SK-N-SH (cell line): ENCODE results near the gene CIDEC. TPM values are rescaled to one million over a fixed set of nuclear protein-coding genes. Genes with fewer than 3 reads are reported as not detected.

Experiments
- CTCF ChIA-PET: fragments of 300-600, 350-600 bp; formaldehyde crosslinking; extraction: SDS; loops from one replicate; lab custom pipeline; 2021; lab: Yijun Ruan, JAX
- POLR2A ChIA-PET: fragments of 350-600 bp; sonication (Branson Sonifier 250); formaldehyde crosslinking; extraction: SDS; loops from one replicate; lab custom pipeline; 2020; ENCODE audit warnings: antibody characterized with exemption, inconsistent platforms; lab: Yijun Ruan, JAX
- DNase-seq: peaks from one replicate; pipeline ENCODE4 v3.0.0; 2012
- H2AFZ ChIP-seq: fragments of 200-600 bp; sonication (generic); 2 replicates; pipeline ENCODE4 v1.8.1; 2016; ENCODE audit warnings: antibody characterized with exemption, mild to moderate bottlenecking, low read depth
- H3F3A ChIP-seq: fragments of 200-600 bp; sonication (generic); replicated peaks from 2 replicates; pipeline ENCODE3; 2016; ENCODE audit warnings: antibody characterized with exemption, mild to moderate bottlenecking; ENCODE audit not compliant: insufficient read depth
- H3K27ac ChIP-seq, 2 experiments: fragments of 200-500 bp in 1 of 2; fragments of 200-600 bp in 1 of 2; sonication (Bioruptor generic) in 1 of 2; sonication (generic), shearing (Covaris generic) in 1 of 2; 2 replicates each; pipeline versions ENCODE4 v1.5.1 to v1.6.1; 2014 to 2016; ENCODE audit warnings: low read depth in 2 of 2, inconsistent platforms in 1 of 2, low read length in 1 of 2, mild to moderate bottlenecking in 1 of 2, mixed read lengths in 1 of 2
- H3K27me3 ChIP-seq: fragments of 200-600 bp; sonication (generic), shearing (Covaris generic); 2 replicates; pipeline ENCODE4 v1.6.1; 2016; ENCODE audit warnings: mixed run types; ENCODE audit not compliant: insufficient read depth
- H3K36me3 ChIP-seq, 2 experiments: fragments of 200-500 bp in 1 of 2; fragments of 200-600 bp in 1 of 2; sonication (Bioruptor generic) in 1 of 2; sonication (generic) in 1 of 2; replicated peaks in 1 of 2; 2 replicates each; pipeline versions ENCODE3 to v1.5.1; 2014 to 2016; ENCODE audit warnings: low read length in 1 of 2, mild to moderate bottlenecking in 1 of 2; ENCODE audit not compliant: insufficient read depth in 2 of 2, control insufficient read depth in 1 of 2
- H3K4me1 ChIP-seq, 2 experiments: fragments of 200-500 bp in 1 of 2; fragments of 200-600 bp in 1 of 2; sonication (Bioruptor generic) in 1 of 2; sonication (generic), shearing (Covaris generic) in 1 of 2; 2 replicates each; pipeline versions ENCODE4 v1.5.1 to v1.6.1; 2014 to 2016; ENCODE audit warnings: low read depth in 1 of 2, low read length in 1 of 2, mixed run types in 1 of 2; ENCODE audit not compliant: insufficient read depth in 2 of 2, control insufficient read depth in 1 of 2
- H3K4me2 ChIP-seq: fragments of 200-600 bp; sonication (generic), shearing (Covaris generic); 2 replicates; pipeline ENCODE4 v1.6.1; 2017; ENCODE audit warnings: mixed run types
- H3K4me3 ChIP-seq, 2 experiments: fragments of 200-500 bp in 1 of 2; fragments of 200-600 bp in 1 of 2; sonication (Bioruptor generic) in 1 of 2; sonication (generic), shearing (Covaris generic) in 1 of 2; 2 replicates each; pipeline versions ENCODE4 v1.5.1 to v1.8.1; 2014 to 2016; ENCODE audit warnings: low read depth in 2 of 2, inconsistent platforms in 1 of 2, low read length in 1 of 2, mild to moderate bottlenecking in 1 of 2, mixed read lengths in 1 of 2, moderate library complexity in 1 of 2
- H3K79me2 ChIP-seq: fragments of 200-600 bp; sonication (generic); 2 replicates; pipeline ENCODE4 v1.8.1; 2017; ENCODE audit warnings: mild to moderate bottlenecking; ENCODE audit not compliant: insufficient read depth
- H3K9ac ChIP-seq: fragments of 200-600 bp; sonication (generic); 2 replicates; pipeline ENCODE4 v1.6.1; 2017; ENCODE audit warnings: mixed run types
- H3K9me2 ChIP-seq: fragments of 200-600 bp; sonication (generic); 2 replicates; pipeline ENCODE4 v1.6.1; 2017; ENCODE audit warnings: mixed run types
- H3K9me3 ChIP-seq: fragments of 200-600 bp; sonication (generic); 2 replicates; pipeline ENCODE4 v1.6.1; 2017; ENCODE audit warnings: mixed run types, mild to moderate bottlenecking, moderate library complexity
- H4K20me1 ChIP-seq: fragments of 200-600 bp; sonication (generic); 2 replicates; pipeline ENCODE4 v1.6.1; 2017; ENCODE audit warnings: mild to moderate bottlenecking, mixed run types; ENCODE audit not compliant: insufficient read depth
- CHD2 ChIP-seq: fragments of 150-350 bp; IDR thresholded peaks from 2 replicates; pipeline ENCODE4 v1.6.1; 2018; ENCODE audit warnings: low read length; ENCODE audit not compliant: partially characterized antibody
- FOXM1 ChIP-seq: IDR thresholded peaks from 2 replicates; pipeline ENCODE4 v1.4.0; 2012; ENCODE audit warnings: low read depth, mild to moderate bottlenecking
- GATA2 ChIP-seq: sonication (generic); formaldehyde crosslinking; IDR thresholded peaks from 2 replicates; pipeline ENCODE4 v1.5.0; 2020; ENCODE audit warnings: mild to moderate bottlenecking, missing genetic modification reagents
- MAX ChIP-seq: IDR thresholded peaks from 2 replicates; pipeline ENCODE4 v1.4.0; 2012; ENCODE audit warnings: low read depth
- MEF2A ChIP-seq: IDR thresholded peaks from 2 replicates; pipeline ENCODE4 v1.4.0; 2012; ENCODE audit warnings: low read depth, borderline replicate concordance
- MXI1 ChIP-seq: IDR thresholded peaks from 2 replicates; pipeline ENCODE4 v1.6.1; 2012; ENCODE audit warnings: mild to moderate bottlenecking, low read depth, low read length, improper control_type of control experiment
- NRF1 ChIP-seq: IDR thresholded peaks from 2 replicates; pipeline ENCODE4 v1.6.1; 2012; ENCODE audit warnings: low read depth, mild to moderate bottlenecking, low read length
- RCOR1 ChIP-seq: fragments of 150-350 bp; IDR thresholded peaks from 2 replicates; pipeline ENCODE4 v1.6.1; 2017; ENCODE audit warnings: antibody characterized with exemption, low read length
- SIN3A ChIP-seq: IDR thresholded peaks from 2 replicates; pipeline ENCODE4 v1.6.1; 2012; ENCODE audit warnings: low read depth, mild to moderate bottlenecking, low read length, moderate library complexity, borderline replicate concordance
- SMC3 ChIP-seq: IDR thresholded peaks from 2 replicates; pipeline ENCODE4 v1.6.1; 2012; ENCODE audit warnings: low read depth, low read length, improper control_type of control experiment
- TAF1 ChIP-seq: IDR thresholded peaks from 2 replicates; pipeline ENCODE4 v1.6.1; 2012; ENCODE audit warnings: low read depth, mild to moderate bottlenecking, low read length, moderate library complexity, borderline replicate concordance
- TCF12 ChIP-seq: IDR thresholded peaks from 2 replicates; pipeline ENCODE4 v1.4.0; 2012
- TEAD4 ChIP-seq: IDR thresholded peaks from 2 replicates; pipeline ENCODE4 v1.4.0; 2012; ENCODE audit warnings: mild to moderate bottlenecking, borderline replicate concordance; ENCODE audit not compliant: insufficient read depth
- YY1 ChIP-seq: IDR thresholded peaks from 2 replicates; pipeline ENCODE4 v1.4.0; 2012; ENCODE audit warnings: low read depth, mild to moderate bottlenecking
- WGBS: methylation state at CpG from one replicate; pipeline ENCODE4 v1.1.6; 2017; ENCODE audit warnings: low lambda C conversion rate; 5-methylcytosine and 5-hydroxymethylcytosine counted together
- polyA plus RNA-seq, 3 experiments: library from polyadenylated mRNA; depleted of rRNA; stranded (reverse); fragments of >200 nt; gene quantifications; 2 replicates each; pipeline ENCODE4 v1.2.3, GENCODE V29; 2012
- TF ChIP-seq, protein P1 (sequence below): IDR thresholded peaks from 2 replicates; pipeline ENCODE4; 2012
- TF ChIP-seq, protein P2 (sequence below): IDR thresholded peaks from 2 replicates; pipeline ENCODE4 v1.4.0; 2012; ENCODE audit warnings: low read depth, borderline replicate concordance
- TF ChIP-seq, protein P3 (sequence below): IDR thresholded peaks from 2 replicates; pipeline ENCODE4 v1.6.1; 2012; ENCODE audit warnings: mild to moderate bottlenecking, low read depth, low read length, moderate library complexity

CIDEC gene
- polyA plus RNA-seq, 1 of the 3 experiments (the other 2 are of a cell fraction), result not detected

- no peak for DNase-seq
- peak overlapping the region; percentile 98 for H2AFZ ChIP-seq
- peaks cover 7% of the 10 kb centered on the region; the same call in 1 of the 2 replicates for H4K20me1 ChIP-seq
- peak overlapping the region; percentile 75 for H3K4me2 ChIP-seq
- peaks cover 3 to 9% of the 10 kb centered on the region in 2 experiments; a peak in 2 of 4 replicates for H3K4me1 ChIP-seq
- no peaks in the 10 kb centered on the region for H3K9me3 ChIP-seq
- peak overlapping the region; percentile 78 to 90 for H3K27ac ChIP-seq
- H3K79me2 ChIP-seq, result peaks cover 48% of the 10 kb centered on the region
- ChIA-PET POLR2A (interaction anchor here (0.6 to 2.0 kb wide), 6 partner anchors 9 to 47 kb away, joined by 3 to 11 read pairs (median 3); partner anchors contain the start of gene CRELD1), CTCF (interaction anchor here (1.0 to 1.4 kb wide), 4 partner anchors 10 to 55 kb away, joined by 3 to 4 read pairs (median 4); no protein-coding TSS in a partner anchor)
- H3K4me3 ChIP-seq, result peak overlapping the region; percentile 81 to 84
- H3K9me2 ChIP-seq, result no peaks in the 10 kb centered on the region
- WGBS, result 8% methylated on average over 12 of the region's 12 CpGs
- no peaks in the 10 kb centered on the region for H3K27me3 ChIP-seq
- peaks cover 27% of the 10 kb centered on the region for H3F3A ChIP-seq
- no peak for TF ChIP-seq TCF12
- 0 out of 2 replicates have a peak, but pooled peaks have one; percentile 2 for TF ChIP-seq SIN3A
- peaks cover 23 to 25% of the 10 kb centered on the region in 2 experiments for H3K36me3 ChIP-seq
- peak overlapping the region; percentile 95 for H3K9ac ChIP-seq
Measured at GRCh38 chr3:9891072-9891622, 11.1 kb upstream of the CIDEC start.

DNA sequence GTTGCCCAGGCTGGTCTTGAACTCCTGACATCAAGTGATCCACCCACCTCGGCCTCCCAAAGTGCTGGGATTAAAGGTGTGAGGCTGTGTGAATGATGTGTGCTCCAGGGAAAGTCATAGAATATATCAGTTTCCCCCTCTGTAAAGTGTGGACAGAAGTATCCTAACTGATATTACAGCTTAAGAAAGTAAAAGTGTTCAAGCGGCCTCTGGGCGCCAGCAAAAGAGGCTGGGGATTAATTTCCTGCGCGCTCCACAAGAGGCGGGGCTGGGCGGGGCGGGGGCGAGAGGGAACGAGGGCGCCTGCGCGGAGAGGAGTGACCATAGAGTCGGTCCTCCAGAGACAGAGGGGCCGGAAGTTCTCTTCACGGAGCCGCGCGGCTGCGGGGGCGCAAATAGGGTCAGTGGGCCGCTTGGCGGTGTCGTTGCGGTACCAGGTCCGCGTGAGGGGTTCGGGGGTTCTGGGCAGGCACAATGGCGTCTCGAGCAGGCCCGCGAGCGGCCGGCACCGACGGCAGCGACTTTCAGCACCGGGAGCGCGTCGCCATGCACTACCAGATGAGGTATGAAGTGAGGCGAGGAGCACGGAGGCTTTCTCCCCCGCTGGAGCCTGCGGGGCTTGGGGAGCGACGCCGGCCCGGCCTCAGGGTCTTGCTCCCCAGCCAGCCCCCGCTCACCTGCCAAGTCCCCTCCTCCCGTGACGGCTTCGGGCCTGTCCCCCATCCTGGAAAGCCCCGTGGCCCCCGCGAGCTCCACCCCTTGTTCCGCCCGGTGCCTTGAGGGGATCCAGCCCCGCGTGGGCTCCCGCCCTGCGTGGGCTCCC is 10.4 kb upstream of the CIDEC start, which contains the start of gene JAGN1:
Gene JAGN1, plus strand, starts transcription at position 362 of the 823 bp plus-strand sequence. Its CDS starts 113 bp downstream, at position 475.
- H3K9me2 ChIP-seq, result no peaks in the 10 kb centered on the region
- H3K9me3 ChIP-seq, result no peaks in the 10 kb centered on the region
- peak within 1 kb of the TSS; percentile 75 for H3K4me2 ChIP-seq
- H3K27ac ChIP-seq, result peak within 1 kb of the TSS; percentile 78 to 90
- H4K20me1 ChIP-seq, result peaks cover 7% of the 10 kb centered on the region; the same call in 1 of the 2 replicates
- peaks cover 21 to 23% of the 10 kb centered on the region in 2 experiments for H3K36me3 ChIP-seq
- no peaks in the 10 kb centered on the region for H3K27me3 ChIP-seq
- CTCF ChIA-PET, result interaction anchor here (1.1 to 1.4 kb wide), 4 partner anchors 11 to 42 kb away, joined by 3 to 4 read pairs (median 4); no protein-coding TSS in a partner anchor
- peaks cover 27% of the 10 kb centered on the region for H3F3A ChIP-seq
- peaks cover 3 to 9% of the 10 kb centered on the region in 2 experiments; a peak in 2 of 4 replicates for H3K4me1 ChIP-seq
- under 1% methylated on average over 21 of the region's 62 CpGs for WGBS
- peak within 1 kb of the TSS; percentile 98 for H2AFZ ChIP-seq
- peak within 1 kb of the TSS; percentile 95 for H3K9ac ChIP-seq
- peak within 1 kb of the TSS; percentile 81 to 84 for H3K4me3 ChIP-seq
- POLR2A ChIA-PET, result interaction anchor here (0.6 to 2.0 kb wide), 5 partner anchors 20 to 269 kb away, joined by 3 to 11 read pairs (median 3); partner anchors contain the start of gene CRELD1
- peak; percentile 97 for DNase-seq
- peaks cover 43% of the 10 kb centered on the region for H3K79me2 ChIP-seq
- TF ChIP-seq MEF2A, result no peak
- TF ChIP-seq, protein P1, sequence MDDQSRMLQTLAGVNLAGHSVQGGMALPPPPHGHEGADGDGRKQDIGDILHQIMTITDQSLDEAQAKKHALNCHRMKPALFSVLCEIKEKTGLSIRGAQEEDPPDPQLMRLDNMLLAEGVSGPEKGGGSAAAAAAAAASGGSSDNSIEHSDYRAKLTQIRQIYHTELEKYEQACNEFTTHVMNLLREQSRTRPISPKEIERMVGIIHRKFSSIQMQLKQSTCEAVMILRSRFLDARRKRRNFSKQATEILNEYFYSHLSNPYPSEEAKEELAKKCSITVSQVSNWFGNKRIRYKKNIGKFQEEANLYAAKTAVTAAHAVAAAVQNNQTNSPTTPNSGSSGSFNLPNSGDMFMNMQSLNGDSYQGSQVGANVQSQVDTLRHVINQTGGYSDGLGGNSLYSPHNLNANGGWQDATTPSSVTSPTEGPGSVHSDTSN, result peak; percentile 15; the same call in 1 of the 2 replicates
- TF ChIP-seq RCOR1, result no peak
- peak; percentile 58 for TF ChIP-seq CHD2
- TF ChIP-seq FOXM1, result no peak
- TF ChIP-seq NRF1, result peak; percentile 60
- TF ChIP-seq YY1, result peak; percentile 17; the same call in 1 of the 2 replicates
- no peak for TF ChIP-seq MXI1
- TF ChIP-seq, protein P2, sequence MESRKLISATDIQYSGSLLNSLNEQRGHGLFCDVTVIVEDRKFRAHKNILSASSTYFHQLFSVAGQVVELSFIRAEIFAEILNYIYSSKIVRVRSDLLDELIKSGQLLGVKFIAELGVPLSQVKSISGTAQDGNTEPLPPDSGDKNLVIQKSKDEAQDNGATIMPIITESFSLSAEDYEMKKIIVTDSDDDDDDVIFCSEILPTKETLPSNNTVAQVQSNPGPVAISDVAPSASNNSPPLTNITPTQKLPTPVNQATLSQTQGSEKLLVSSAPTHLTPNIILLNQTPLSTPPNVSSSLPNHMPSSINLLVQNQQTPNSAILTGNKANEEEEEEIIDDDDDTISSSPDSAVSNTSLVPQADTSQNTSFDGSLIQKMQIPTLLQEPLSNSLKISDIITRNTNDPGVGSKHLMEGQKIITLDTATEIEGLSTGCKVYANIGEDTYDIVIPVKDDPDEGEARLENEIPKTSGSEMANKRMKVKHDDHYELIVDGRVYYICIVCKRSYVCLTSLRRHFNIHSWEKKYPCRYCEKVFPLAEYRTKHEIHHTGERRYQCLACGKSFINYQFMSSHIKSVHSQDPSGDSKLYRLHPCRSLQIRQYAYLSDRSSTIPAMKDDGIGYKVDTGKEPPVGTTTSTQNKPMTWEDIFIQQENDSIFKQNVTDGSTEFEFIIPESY, result no peak
- peak; percentile 84 for TF ChIP-seq TAF1
- 0 out of 2 replicates have a peak, but pooled peaks have one; percentile 12 for TF ChIP-seq SIN3A
- no peak for TF ChIP-seq SMC3
- TF ChIP-seq, protein P3, sequence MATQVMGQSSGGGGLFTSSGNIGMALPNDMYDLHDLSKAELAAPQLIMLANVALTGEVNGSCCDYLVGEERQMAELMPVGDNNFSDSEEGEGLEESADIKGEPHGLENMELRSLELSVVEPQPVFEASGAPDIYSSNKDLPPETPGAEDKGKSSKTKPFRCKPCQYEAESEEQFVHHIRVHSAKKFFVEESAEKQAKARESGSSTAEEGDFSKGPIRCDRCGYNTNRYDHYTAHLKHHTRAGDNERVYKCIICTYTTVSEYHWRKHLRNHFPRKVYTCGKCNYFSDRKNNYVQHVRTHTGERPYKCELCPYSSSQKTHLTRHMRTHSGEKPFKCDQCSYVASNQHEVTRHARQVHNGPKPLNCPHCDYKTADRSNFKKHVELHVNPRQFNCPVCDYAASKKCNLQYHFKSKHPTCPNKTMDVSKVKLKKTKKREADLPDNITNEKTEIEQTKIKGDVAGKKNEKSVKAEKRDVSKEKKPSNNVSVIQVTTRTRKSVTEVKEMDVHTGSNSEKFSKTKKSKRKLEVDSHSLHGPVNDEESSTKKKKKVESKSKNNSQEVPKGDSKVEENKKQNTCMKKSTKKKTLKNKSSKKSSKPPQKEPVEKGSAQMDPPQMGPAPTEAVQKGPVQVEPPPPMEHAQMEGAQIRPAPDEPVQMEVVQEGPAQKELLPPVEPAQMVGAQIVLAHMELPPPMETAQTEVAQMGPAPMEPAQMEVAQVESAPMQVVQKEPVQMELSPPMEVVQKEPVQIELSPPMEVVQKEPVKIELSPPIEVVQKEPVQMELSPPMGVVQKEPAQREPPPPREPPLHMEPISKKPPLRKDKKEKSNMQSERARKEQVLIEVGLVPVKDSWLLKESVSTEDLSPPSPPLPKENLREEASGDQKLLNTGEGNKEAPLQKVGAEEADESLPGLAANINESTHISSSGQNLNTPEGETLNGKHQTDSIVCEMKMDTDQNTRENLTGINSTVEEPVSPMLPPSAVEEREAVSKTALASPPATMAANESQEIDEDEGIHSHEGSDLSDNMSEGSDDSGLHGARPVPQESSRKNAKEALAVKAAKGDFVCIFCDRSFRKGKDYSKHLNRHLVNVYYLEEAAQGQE, result peak; percentile 26; the same call in 1 of the 2 replicates
- 0 out of 2 replicates have a peak, but pooled peaks have one; percentile 5 for TF ChIP-seq TEAD4
- TF ChIP-seq GATA2, result no peak
- TF ChIP-seq MAX, result peak; percentile 85
